Measurements from ENCODE around the gene CELA1.
"Not testable (repeated sequence)": the region's sequence is repeated elsewhere in the genome, so short reads cannot be mapped to it uniquely, and the experiment has no call there.

DNA sequence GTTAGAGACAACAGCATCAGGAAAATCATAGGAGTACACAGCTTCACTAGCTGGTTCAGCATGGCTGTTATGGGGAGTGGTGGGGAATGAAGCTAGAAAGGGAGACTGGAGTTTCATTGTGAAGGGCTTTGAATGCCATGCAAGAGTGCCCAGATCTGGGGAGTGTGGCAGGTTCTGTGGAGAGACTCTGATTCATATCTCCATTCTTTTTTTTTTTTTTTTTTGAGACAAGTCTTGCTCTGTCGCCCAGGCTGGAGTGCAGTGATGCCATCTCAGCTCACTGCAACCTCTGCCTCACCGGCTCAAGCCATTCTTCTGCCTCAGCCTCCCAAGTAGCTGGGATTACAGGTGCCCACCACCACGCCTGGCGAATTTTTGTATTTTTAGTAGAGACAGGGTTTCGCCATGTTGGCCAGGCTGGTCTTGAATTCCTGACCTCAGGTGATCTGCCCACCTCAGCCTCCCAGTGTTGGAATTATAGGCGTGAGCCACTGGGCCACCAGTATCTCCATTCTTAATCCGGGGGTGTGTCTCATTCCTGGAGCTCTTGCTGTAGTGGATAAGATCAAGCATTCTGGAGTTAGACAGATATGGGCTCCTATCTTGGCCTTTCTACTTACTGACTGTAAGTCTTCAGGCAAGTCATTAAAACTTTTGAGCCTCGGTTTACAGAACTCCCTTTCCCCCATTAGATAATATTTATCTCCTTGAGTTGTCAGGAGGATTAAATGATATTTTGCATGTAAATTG is 28.2 kb downstream of the CELA1 start:
- not testable (repeated sequence) for TF ChIP-seq CTCF (IDR thresholded peaks at IDR 0.05; ENCODE audit: poor library complexity, severe bottlenecking); TAF1 (IDR thresholded peaks at IDR 0.05; ENCODE audit: low read depth); REST (IDR thresholded peaks at IDR 0.05; ENCODE audit: borderline replicate concordance)
